Tibial nerve (tissue), 3 donors: ENCODE results near the gene HS6ST1.

Experiments
- POLR2A ChIP-seq, 2 donors: fragments of 450-650 bp; IDR thresholded peaks; one replicate each; pipeline ENCODE4 v1.6.1; 2017; ENCODE audit warnings: antibody characterized with exemption in 2 of 2, mild to moderate bottlenecking in 2 of 2, moderate library complexity in 2 of 2
- TF ChIP-seq, protein P1 (sequence below), 5 experiments: fragments of 200-600 bp in 3 of 5; fragments of 450-650 bp in 2 of 5; sonication (generic) in 3 of 5; IDR thresholded peaks; one replicate each; pipeline ENCODE4 v1.5.1; 2016 to 2019; ENCODE audit warnings: antibody characterized with exemption in 5 of 5, mild to moderate bottlenecking in 3 of 5, moderate library complexity in 2 of 5

DNA sequence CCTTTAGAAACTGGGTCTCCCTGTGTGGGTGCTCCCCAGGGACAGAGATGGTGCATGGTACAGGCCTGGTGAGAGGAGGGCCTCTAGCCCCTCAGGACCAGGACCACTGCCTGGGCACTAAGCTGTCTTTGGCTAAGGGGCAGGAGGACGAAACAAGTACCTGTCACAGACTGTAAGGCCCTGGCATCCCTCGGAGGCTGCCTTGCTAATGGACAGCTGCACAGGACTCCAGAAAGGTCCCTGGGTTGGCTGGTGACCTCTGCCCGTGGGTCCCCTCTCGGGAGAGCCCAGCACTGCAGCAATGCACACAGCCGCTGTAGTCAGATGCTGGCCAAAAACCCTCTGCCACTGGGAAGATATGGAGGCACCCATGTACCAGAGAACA is 14.3 kb downstream of the HS6ST1 start:
- TF ChIP-seq, protein P1, sequence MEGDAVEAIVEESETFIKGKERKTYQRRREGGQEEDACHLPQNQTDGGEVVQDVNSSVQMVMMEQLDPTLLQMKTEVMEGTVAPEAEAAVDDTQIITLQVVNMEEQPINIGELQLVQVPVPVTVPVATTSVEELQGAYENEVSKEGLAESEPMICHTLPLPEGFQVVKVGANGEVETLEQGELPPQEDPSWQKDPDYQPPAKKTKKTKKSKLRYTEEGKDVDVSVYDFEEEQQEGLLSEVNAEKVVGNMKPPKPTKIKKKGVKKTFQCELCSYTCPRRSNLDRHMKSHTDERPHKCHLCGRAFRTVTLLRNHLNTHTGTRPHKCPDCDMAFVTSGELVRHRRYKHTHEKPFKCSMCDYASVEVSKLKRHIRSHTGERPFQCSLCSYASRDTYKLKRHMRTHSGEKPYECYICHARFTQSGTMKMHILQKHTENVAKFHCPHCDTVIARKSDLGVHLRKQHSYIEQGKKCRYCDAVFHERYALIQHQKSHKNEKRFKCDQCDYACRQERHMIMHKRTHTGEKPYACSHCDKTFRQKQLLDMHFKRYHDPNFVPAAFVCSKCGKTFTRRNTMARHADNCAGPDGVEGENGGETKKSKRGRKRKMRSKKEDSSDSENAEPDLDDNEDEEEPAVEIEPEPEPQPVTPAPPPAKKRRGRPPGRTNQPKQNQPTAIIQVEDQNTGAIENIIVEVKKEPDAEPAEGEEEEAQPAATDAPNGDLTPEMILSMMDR (IDR thresholded peaks at IDR 0.05): no peak
- TF ChIP-seq POLR2A (IDR thresholded peaks at IDR 0.05): no peak
